Smooth muscle cell (in vitro differentiated cells): ENCODE results near the gene C1orf198. TPM values are rescaled to one million over a fixed set of nuclear protein-coding genes. Genes with fewer than 3 reads are reported as not detected.

Experiments
- DNase-seq: peaks from one replicate; lab custom pipeline; 2025; ENCODE audit not compliant: unreplicated experiment; lab: John Stamatoyannopoulos, UW
- H2AFZ ChIP-seq: fragments of 200-600 bp; sonication (generic); 2 replicates; pipeline ENCODE4 v1.6.0; 2016; ENCODE audit warnings: antibody characterized with exemption, low read depth, mild to moderate bottlenecking
- H3F3A ChIP-seq: fragments of 200-600 bp; sonication (generic); 2 replicates; pipeline ENCODE4 v1.6.0; 2017; ENCODE audit warnings: antibody characterized with exemption, low read depth
- H3K27ac ChIP-seq: fragments of 200-600 bp; sonication (generic); 2 replicates; pipeline ENCODE4 v1.5.1; 2016; ENCODE audit warnings: low read depth, mild to moderate bottlenecking
- H3K27me3 ChIP-seq: fragments of 200-600 bp; sonication (generic); 2 replicates; pipeline ENCODE4 v1.6.1; 2016; ENCODE audit warnings: low read depth, mild to moderate bottlenecking
- H3K36me3 ChIP-seq: fragments of 200-600 bp; sonication (generic); 2 replicates; pipeline ENCODE4 v1.5.1; 2016; ENCODE audit warnings: low read depth
- H3K4me1 ChIP-seq: fragments of 200-600 bp; sonication (generic); 2 replicates; pipeline ENCODE4 v1.5.1; 2016; ENCODE audit warnings: low read depth
- H3K4me2 ChIP-seq: fragments of 200-600 bp; sonication (generic); 2 replicates; pipeline ENCODE4 v1.6.0; 2016; ENCODE audit warnings: mild to moderate bottlenecking
- H3K4me3 ChIP-seq: fragments of 200-600 bp; sonication (generic); 2 replicates; pipeline ENCODE4 v1.5.1; 2016; ENCODE audit warnings: mild to moderate bottlenecking
- H3K79me2 ChIP-seq: fragments of 200-600 bp; sonication (generic); 2 replicates; pipeline ENCODE4 v1.6.0; 2016; ENCODE audit warnings: low read depth, mild to moderate bottlenecking
- H3K9ac ChIP-seq: fragments of 200-600 bp; sonication (generic); 2 replicates; pipeline ENCODE4 v1.6.0; 2016; ENCODE audit warnings: low read depth
- H3K9me3 ChIP-seq: fragments of 200-600 bp; sonication (generic); replicated peaks from 2 replicates; pipeline ENCODE4 v1.5.1; 2016; ENCODE audit warnings: low read depth
- H4K20me1 ChIP-seq: fragments of 200-600 bp; sonication (generic); 2 replicates; pipeline ENCODE4 v1.6.0; 2016; ENCODE audit warnings: low read depth
- CTCF ChIP-seq: fragments of 200-600 bp; sonication (generic); IDR thresholded peaks from 2 replicates; pipeline ENCODE4 v1.5.1; 2017; ENCODE audit warnings: borderline replicate concordance, mild to moderate bottlenecking, antibody characterized with exemption; ENCODE audit not compliant: insufficient read depth, poor library complexity, severe bottlenecking
- WGBS: methylation state at CpG from one replicate; pipeline ENCODE4 v1.1.7; 2016; ENCODE audit warnings: low lambda C conversion rate; 5-methylcytosine and 5-hydroxymethylcytosine counted together
- polyA plus RNA-seq: library from polyadenylated mRNA; unstranded; fragments of >200 nt; fragmentation: Nextera tagmentation; extraction: Ambion mirVana; gene quantifications from 2 replicates; pipeline ENCODE4 v1.2.1, GENCODE V29; 2016
- total RNA-seq: library from RNA; depleted of rRNA; stranded (reverse); fragments of >200 nt; gene quantifications from 2 replicates; pipeline ENCODE4 v1.2.3, GENCODE V29; 2014

Gene C1orf198
- total and polyA plus RNA-seq, 2 experiments from 2014 or later: 67.7 to 77.5 TPM

DNA sequence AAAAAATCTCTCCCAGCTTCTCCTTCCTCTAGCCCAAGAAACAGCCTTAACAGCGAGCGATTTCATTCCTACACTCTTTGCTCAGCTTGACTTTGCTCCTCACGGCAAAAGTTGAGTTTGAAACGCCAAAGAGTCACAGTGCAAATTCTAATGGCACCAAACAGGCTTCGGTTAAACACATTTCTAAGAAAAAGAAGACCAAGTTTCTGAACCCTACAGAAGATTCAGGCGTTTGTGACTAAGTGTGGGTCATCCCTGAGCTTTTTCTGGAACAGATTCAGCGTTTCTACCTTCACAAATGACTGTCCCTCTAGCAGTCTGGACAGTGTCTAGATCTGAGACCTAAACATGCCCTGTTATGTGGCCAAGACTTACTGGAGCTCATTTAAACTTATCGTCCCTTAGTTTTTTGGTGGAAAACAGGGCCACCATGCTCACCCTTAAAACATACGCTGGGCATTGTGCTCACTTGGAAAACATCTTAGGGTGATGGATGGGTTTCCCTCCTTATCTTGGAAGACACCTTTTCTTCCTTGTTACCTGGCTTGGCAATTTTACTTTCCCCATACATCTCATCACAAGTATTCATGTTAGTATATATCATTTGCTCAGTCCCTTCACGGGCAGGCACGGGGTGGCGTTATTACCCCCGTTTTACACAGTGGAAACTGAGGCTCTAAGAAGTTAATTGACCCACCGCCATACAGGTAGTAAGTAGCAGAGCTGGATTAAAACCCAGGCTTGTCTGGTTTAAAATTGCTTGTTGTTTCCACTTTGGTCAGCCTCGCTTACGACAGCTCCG lies 1.0 kb downstream of the C1orf198 start:
- H4K20me1 ChIP-seq: peaks cover 43% of the 10 kb centered on the region
- peak overlapping the region; percentile 94 for H3K4me2 ChIP-seq
- peak overlapping the region; percentile 93 for H3K4me3 ChIP-seq
- no peaks in the 10 kb centered on the region for H3F3A ChIP-seq
- no peak for TF ChIP-seq CTCF
- H3K9me3 ChIP-seq: no peaks in the 10 kb centered on the region
- H3K4me1 ChIP-seq: peaks cover 38% of the 10 kb centered on the region
- no peak for DNase-seq
- no peaks in the 10 kb centered on the region for H3K36me3 ChIP-seq
- H3K27me3 ChIP-seq: no peaks in the 10 kb centered on the region
- H2AFZ ChIP-seq: peak overlapping the region; percentile 49
- peak overlapping the region; percentile 79 for H3K9ac ChIP-seq
- H3K27ac ChIP-seq: peak overlapping the region; percentile 87
- H3K79me2 ChIP-seq: peaks cover 58% of the 10 kb centered on the region
- 11% methylated on average over 17 of the region's 17 CpGs for WGBS

DNA sequence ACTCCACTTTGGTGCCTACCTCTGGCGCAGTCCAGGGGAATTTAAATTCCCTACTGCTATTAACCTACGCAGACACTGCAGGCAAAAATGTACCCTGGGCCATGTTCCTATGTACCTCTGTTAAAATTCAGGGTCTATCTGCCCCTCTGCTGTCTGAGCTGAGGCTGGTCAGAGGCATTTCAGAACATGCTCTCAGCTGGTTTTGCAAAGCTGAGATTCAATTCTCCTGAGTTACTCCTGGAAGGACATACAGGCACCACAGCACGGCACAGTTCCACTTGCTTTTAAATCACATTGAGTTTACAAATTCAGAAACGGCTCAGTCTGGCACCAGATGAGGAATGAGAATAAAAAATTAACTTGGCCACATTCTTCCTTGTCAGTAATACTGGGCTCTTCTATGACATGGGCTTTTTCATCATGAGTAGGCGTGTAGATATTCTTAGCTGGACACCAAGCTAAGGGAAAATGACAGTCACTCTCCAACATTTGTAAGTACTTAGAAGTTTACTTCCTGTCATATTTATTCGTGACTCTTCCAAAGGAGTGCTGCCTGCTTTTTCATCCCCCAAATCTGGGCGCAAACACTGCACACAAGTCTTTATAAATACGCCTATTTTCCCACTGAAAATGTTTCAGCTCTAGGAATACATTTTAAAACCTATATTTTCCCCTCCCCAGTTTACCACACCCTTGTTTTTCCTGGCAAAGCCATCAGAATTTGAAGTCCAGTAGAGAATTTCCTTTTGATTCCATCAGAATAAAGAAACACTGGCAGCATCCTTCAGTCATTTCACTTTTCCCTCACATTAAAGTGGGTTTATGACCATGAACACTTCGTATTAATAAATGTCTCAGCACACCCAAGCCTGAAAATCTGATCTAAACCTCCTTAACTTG lies 1.9 kb downstream of the C1orf198 start:
- peaks cover 38% of the 10 kb centered on the region for H3K4me1 ChIP-seq
- peak overlapping the region; percentile 93 for H3K4me3 ChIP-seq
- no peak for TF ChIP-seq CTCF
- no peak overlapping the region for H2AFZ ChIP-seq
- peak overlapping the region; percentile 87 for H3K27ac ChIP-seq
- peak overlapping the region; percentile 94 for H3K4me2 ChIP-seq
- H3K9ac ChIP-seq: peak overlapping the region; percentile 79
- DNase-seq: no peak
- H3F3A ChIP-seq: no peaks in the 10 kb centered on the region
- peaks cover 52% of the 10 kb centered on the region for H4K20me1 ChIP-seq
- WGBS: 60% methylated on average over 9 of the region's 9 CpGs
- H3K9me3 ChIP-seq: no peaks in the 10 kb centered on the region
- H3K36me3 ChIP-seq: no peaks in the 10 kb centered on the region
- H3K79me2 ChIP-seq: peaks cover 67% of the 10 kb centered on the region
- H3K27me3 ChIP-seq: no peaks in the 10 kb centered on the region

DNA sequence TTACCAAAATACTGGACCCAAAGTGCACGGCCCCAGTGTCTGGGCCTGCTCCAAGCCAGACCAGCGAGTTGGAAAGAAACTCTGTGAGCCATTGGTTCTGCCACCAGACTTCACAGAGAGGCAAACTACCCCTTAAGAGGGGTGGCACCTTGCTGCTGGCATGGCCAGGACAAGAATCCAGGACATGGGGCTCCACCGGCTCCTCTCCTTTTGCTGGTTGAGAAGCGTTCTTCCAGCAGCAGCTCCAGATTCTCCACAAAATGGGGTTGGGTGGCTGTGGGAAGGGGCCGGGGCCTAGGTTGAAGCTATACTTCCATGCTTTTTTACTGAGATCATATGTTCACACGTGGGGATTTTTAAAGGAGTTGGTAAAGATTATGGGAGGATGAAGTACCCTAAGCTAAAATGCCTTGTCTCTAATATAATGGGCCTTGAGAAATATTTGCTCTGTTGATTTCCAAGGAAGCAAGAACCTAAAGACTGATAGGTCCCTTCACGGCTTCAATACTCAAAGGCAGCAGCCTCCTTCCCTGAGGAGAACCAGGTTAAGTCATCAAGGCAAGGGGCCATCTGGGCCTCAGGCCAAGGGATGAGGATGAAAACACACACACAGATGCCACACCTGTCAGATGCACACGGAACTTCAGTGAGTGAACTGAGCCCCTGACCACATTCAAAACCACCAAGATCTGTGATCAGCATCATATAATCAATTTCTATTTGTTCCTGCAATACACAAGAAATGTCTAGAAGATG lies 3.1 kb downstream of the C1orf198 start:
- peaks cover 38% of the 10 kb centered on the region for H3K4me1 ChIP-seq
- WGBS: 92% methylated on average over 8 of the region's 8 CpGs
- no peaks in the 10 kb centered on the region for H3K9me3 ChIP-seq

More for the DNA sequence above, 3.1 kb downstream of the C1orf198 start:
- H3F3A ChIP-seq: peaks cover 4% of the 10 kb centered on the region
- H3K27me3 ChIP-seq: no peaks in the 10 kb centered on the region
- H4K20me1 ChIP-seq: peaks cover 64% of the 10 kb centered on the region
- no peak for TF ChIP-seq CTCF
- no peak overlapping the region for H2AFZ ChIP-seq
- peaks cover 79% of the 10 kb centered on the region for H3K79me2 ChIP-seq
- H3K36me3 ChIP-seq: no peaks in the 10 kb centered on the region
- DNase-seq: no peak
- H3K4me3 ChIP-seq: no peak overlapping the region
- H3K9ac ChIP-seq: no peak overlapping the region
- H3K4me2 ChIP-seq: peak overlapping the region; percentile 94
- peak overlapping the region; percentile 87 for H3K27ac ChIP-seq
